Epithelial cell of prostate (primary cell): ENCODE results near the gene NCOA7.
"Not testable (repeated sequence)": the region's sequence is repeated elsewhere in the genome, so short reads cannot be mapped to it uniquely, and the experiment has no call there.

Experiments
- DNase-seq: peaks from one replicate; pipeline ENCODE4 v3.0.0-alpha.2; 2011; ENCODE audit warnings: low read depth, low spot score
- H3K27ac ChIP-seq: fragments of 450-650 bp; 2 replicates; pipeline ENCODE4 v1.5.1; 2017; ENCODE audit warnings: mild to moderate bottlenecking

The NCOA7 gene

DNA sequence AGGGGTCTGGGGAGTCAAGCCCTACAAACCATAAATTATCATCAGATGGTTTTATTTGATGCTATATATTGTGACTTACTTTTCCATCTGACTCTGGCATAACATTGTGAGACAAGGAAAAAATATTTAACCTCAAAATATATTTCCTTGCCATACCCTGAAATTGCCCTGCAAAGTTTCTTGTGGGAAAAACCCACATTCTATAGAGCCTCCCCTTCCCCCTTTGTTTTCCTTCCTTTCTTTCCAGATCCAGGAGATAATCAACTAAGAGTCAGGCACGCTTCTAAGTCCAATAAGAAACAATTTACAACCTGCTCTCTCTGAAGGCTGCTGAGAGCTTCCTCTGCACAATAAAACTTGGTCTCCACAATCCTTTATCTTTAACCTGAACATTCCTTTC, 148.3 kb downstream of the NCOA7 start:
- H3K27ac ChIP-seq: no peak overlapping the region
- no peak for DNase-seq

- no peak for DNase-seq
- H3K27ac ChIP-seq: no peak overlapping the region
Observed at GRCh38 chr6:125939791-125940190, 149.0 kb downstream of the NCOA7 start.

DNA sequence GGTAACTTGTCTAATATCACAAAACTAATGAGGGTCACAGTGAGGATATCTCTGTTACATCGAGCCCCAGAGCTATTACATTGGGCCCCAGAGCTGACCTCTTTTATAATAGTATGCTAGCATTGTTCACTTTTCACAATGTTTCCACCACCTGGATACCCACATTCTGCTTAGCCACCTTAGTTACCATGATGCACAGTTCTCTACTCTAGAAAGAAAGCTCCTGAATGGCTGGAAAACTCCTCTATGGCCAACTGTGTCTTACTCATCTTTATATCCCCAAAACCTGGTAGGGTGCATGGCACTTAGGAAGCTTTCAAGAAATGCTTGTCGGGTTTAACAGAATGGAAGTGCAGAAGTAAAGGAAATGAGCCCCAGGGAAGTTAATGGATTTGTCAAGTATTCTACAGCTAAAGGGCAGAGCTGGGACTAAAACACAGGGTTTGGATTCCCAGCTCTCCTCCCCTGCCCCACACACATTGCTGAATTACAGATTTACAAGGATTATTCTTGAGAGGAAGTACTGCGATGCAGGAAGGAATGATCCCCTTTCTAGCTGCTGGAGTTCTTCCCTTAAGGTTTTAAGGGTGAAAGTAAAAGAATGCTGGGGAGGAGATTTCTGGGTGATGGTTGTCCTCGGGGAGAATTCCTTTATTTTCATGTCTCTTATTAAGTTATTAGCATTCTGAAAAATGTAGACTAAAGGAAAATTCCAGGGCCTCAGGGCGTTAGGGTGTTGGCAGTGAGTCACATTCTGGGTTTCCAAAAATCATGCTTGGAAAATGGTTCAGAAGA, 149.7 kb downstream of the NCOA7 start:
- DNase-seq: no peak
- H3K27ac ChIP-seq: peak overlapping the region; percentile 29

GRCh38 chr6:125942672-125943527, 152.1 kb downstream of the NCOA7 start:
- H3K27ac ChIP-seq: peak overlapping the region; percentile 15
- DNase-seq: no peak

DNA sequence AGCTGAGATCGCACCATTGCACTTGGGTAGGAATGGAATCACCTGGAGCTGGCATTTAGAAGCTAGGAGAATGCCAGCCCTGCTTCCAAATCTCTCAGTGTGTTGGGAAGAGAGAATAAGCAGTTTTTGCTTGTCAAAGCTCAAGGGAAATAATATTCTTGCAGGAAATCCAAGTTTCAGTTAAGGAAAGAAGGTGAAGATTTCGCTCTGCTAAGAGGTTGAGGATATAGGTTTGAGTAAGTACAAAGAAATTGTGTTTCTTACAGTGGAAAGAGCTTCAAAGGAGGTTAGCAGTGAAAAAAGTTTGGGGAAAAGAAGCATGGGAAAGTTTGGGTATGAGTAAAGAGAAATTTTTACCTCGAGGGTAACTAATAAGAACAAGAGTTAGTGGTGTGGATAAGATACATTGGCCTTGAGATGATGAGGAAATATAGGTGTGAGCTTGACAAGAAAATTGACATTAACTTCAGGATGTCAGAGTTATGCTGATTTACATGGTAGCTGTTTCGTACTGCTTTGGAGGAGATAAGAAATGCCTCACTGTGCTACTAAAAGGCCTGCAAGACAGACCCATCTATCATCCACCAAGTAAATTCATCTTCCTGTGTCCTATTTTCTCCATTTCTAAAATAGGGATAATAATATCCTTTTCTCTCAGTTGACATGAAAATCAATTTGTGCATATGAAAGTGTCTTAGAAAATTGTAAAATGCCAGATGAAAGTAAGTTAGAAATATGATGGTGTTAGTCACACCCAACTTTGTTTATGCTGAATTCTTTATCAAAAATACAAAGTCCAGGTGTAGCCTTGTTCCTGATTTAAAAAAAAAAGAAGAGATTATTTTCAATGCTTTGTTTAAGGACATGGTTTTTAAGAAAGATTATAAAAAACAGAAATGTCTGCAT, 153.0 kb downstream of the NCOA7 start:
- H3K27ac ChIP-seq: peak overlapping the region; percentile 71
- DNase-seq: no peak

GRCh38 chr6:125944434-125944816, 153.7 kb downstream of the NCOA7 start:
- DNase-seq: no peak

DNA sequence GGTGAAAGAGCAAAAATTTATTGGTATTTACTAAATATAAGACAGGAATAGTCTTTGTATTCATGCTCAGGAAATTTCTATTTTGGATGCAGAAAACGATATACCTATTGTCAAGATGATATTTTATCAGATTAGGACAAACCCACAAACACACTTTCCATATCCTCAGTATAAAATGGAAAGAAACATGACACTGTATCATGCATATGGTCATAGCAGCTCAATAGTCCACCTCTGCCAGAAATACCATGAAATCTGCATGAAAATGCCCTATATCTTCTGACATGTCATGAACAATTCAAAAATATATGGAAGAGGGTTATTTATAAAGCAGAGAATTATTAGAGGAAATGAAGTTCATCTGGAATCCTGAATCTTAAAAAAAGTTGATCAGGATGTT, 154.1 kb downstream of the NCOA7 start:
- no peak for DNase-seq
- peak overlapping the region; percentile 71 for H3K27ac ChIP-seq

More at GRCh38 chr6:125944434-125944816, 153.7 kb downstream of the NCOA7 start:
- peak overlapping the region; percentile 71 for H3K27ac ChIP-seq

DNA sequence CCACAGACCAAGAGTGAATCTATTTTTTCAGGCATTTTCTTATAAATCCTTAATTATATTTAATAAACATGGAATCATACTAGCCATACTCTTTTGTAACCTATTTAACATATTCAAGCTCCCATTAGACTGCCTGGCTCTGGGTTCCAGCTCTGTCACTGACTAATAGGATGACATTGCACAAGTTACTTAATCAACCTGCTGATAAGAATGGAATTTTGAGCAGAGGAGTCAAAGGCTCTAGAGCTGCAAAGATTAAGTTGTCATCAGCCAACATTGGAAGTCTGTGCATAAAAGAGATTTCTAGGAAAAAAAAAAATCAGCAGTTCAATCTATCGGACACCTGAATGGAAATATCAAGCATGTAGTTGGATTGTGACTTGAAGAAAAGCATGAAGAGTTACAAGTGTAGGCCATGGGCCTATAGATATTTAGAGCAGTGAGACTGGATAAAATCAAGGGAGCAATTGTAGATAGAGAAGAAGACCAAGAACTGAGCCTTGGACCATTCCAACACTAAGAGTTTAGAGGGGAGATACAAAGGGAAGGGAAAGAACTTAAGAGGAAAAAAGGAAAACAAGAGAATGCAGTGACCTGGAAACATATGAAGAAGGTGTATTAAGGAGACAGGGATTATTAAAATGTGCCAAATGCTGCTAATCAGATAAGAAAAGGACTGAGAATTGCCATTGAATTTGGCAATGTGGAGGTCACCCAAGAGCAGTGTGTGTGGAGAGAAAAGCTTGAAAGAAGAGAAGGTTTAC, 154.8 kb downstream of the NCOA7 start:
- H3K27ac ChIP-seq: peak overlapping the region; percentile 71
- no peak for DNase-seq

DNA sequence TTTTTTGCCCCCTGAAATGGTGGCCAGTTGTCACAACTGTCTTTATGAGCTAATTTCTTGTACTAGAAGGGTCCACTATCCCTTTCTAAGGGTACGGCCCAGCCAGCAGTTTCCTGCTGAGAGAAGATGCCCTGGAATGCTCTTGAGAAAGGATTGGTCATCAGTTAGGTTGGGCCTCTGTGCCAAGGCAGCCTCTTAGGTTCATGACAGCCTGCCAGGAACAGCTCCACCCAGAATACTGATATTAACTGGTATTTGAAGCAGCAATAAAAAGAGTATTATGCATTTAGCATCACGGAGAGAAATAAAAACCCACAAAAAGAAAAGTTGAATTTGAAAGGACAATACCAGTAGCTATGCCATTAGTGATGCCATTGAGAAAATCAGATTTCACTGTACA, 156.9 kb downstream of the NCOA7 start:
- DNase-seq: no peak
- H3K27ac ChIP-seq: peak overlapping the region; percentile 3

GRCh38 chr6:125948455-125948854, 157.7 kb downstream of the NCOA7 start:
- DNase-seq: no peak
- H3K27ac ChIP-seq: no peak overlapping the region

GRCh38 chr6:125949069-125949468, 158.3 kb downstream of the NCOA7 start:
- no peak overlapping the region for H3K27ac ChIP-seq
- DNase-seq: no peak

- no peak overlapping the region for H3K27ac ChIP-seq
- DNase-seq: peak; percentile 73
Observed at GRCh38 chr6:125950293-125950692, 159.5 kb downstream of the NCOA7 start.

GRCh38 chr6:125950716-125951115, 160.0 kb downstream of the NCOA7 start:
- DNase-seq, H3K27ac ChIP-seq: not testable (repeated sequence)

DNA sequence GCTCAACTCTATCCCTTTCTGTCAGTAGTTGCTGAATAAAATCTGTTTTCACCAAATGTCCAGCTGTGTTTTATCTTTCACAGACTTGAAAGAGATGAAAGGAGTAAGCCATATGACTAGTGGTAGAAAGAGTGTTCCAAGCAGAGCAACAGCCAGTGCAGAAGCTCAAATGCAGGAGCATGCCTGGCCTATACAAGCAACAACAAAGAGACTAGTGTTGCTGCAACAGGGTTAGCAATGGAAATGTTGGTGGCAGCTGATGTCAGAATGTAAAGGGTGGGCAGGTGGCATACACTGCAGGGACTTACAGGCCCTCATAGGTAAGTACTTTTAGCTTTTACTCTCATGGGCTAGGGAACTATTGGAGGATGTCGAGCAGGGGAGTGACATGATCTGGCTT, 160.6 kb downstream of the NCOA7 start:
- no peak for DNase-seq
- no peak overlapping the region for H3K27ac ChIP-seq

DNA sequence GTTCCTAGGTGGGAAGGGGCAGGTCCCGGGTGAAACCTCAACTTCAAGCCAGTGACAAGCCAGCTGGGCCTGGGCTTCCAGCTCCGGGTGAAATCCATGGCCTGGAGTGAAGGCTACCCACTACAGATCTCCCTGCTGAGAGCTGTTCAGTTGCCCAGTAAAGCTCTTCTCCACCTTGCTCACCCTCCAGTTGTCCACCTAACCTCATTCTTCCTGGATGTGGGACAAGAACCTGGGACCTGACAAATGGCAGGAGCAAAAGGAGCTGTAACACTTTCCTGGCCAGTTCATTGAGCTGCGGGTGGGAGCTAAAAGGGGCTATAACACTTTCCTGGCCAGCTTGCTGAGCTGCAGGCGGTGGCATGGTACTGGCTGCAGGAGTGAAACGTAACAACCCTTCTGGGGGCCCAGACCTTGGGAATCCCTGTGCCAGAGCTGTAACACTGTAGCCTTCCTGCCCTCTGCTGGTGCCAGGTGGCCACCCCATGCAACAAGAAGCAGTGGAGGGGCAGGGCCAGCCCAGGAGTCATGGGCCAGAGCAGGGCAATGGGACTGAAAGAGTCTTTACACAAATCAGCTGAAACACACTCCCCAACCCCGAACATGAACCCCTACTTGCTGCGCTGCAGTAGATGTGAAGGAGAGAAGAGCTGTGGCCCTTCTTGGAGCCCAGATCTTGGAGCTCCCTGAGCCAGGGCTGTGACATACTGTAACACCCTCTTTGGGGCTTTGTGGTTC, 162.2 kb downstream of the NCOA7 start:
- H3K27ac ChIP-seq: no peak overlapping the region
- no peak for DNase-seq

DNA sequence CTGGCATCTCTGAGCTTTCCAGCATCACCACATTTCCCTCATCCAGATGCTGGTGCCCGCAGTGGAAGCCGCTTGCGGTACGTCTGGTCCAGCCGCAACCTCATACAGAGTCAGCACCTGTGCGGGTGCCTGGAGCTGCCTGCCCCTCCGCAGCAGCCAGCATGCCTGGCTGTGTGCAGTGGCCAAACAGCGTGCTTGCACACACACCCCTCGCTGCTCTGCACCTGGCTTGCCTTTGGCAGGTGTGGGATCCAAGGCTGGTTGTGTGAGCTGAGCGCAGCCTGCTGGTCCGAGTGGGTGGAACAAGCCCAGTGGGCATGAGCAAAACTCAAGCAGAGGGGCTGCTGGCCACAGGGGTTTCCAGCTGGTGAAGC, 162.7 kb downstream of the NCOA7 start:
- DNase-seq: no peak

GRCh38 chr6:125954735-125955339, 164.1 kb downstream of the NCOA7 start:
- DNase-seq: no peak
- H3K27ac ChIP-seq: no peak overlapping the region

More for the DNA sequence above, 162.7 kb downstream of the NCOA7 start:
- H3K27ac ChIP-seq: no peak overlapping the region

GRCh38 chr6:125955973-125956372, 165.2 kb downstream of the NCOA7 start:
- H3K27ac ChIP-seq: no peak overlapping the region
- no peak for DNase-seq
